Subcutaneous abdominal adipose tissue (tissue), 5 donors: Measurements from ENCODE around the gene HRH3.

Experiments
- H3K27ac ChIP-seq: one replicate; pipeline ENCODE4 v1.7.0; 2013; ENCODE audit warnings: low read depth, mild to moderate bottlenecking, inconsistent platforms, low read length, moderate library complexity
- H3K27me3 ChIP-seq, 5 donors: one replicate each; pipeline ENCODE4 v1.7.0; 2013; ENCODE audit warnings: low read length in 5 of 5, inconsistent platforms in 1 of 5; ENCODE audit not compliant: control insufficient read depth in 5 of 5, insufficient read depth in 4 of 5
- H3K36me3 ChIP-seq, 5 donors: one replicate each; pipeline ENCODE4 v1.7.0; 2013; ENCODE audit warnings: low read length in 5 of 5; ENCODE audit not compliant: control insufficient read depth in 5 of 5, insufficient read depth in 5 of 5
- H3K4me1 ChIP-seq, 5 donors: one replicate each; pipeline ENCODE4 v1.7.0; 2013; ENCODE audit warnings: low read length in 5 of 5, mild to moderate bottlenecking in 3 of 5, moderate library complexity in 1 of 5; ENCODE audit not compliant: control insufficient read depth in 5 of 5, insufficient read depth in 5 of 5
- H3K4me3 ChIP-seq, 5 donors: one replicate each; pipeline ENCODE4 v1.7.0; 2013; ENCODE audit warnings: low read length in 5 of 5, low read depth in 1 of 5
- H3K9ac ChIP-seq, 5 donors: one replicate each; pipeline ENCODE4 v1.7.0; 2013; ENCODE audit warnings: low read length in 5 of 5, mild to moderate bottlenecking in 4 of 5, moderate library complexity in 3 of 5
- H3K9me3 ChIP-seq, 5 donors: one replicate each; pipeline ENCODE4 v1.7.0; 2013; ENCODE audit warnings: low read length in 5 of 5; ENCODE audit not compliant: control insufficient read depth in 5 of 5
- donor health status: healthy.
- donor health status: healthy.
- donor health status: healthy.
- donor health status: healthy.
- donor health status: healthy.

Gene HRH3

GRCh38 chr20:62171245-62171644 lies 48.8 kb downstream of the HRH3 start:
- Histone ChIP-seq H3K4me3 (no peak overlapping the region), H3K4me1 (peaks cover 0 to 10% (median 1%) of the 10 kb centered on the region in 5 donors), H3K9ac (no peak overlapping the region), H3K9me3 (no peaks in the 10 kb centered on the region), H3K27me3 (no peaks in the 10 kb centered on the region), H3K27ac (no peak overlapping the region), H3K36me3 (peaks cover 0 to 50% (median 41%) of the 10 kb centered on the region in 5 donors)

GRCh38 chr20:62170536-62170935 lies 49.5 kb downstream of the HRH3 start:
- Histone ChIP-seq H3K9me3 (no peaks in the 10 kb centered on the region), H3K36me3 (peaks cover 0 to 51% (median 44%) of the 10 kb centered on the region in 5 donors), H3K4me3 (no peak overlapping the region), H3K4me1 (peaks cover 0 to 10% (median 6%) of the 10 kb centered on the region in 5 donors), H3K27ac (no peak overlapping the region), H3K27me3 (no peaks in the 10 kb centered on the region), H3K9ac (no peak overlapping the region)

- Histone ChIP-seq H3K27me3 (no peaks in the 10 kb centered on the region), H3K4me1 (peaks cover 0 to 10% (median 6%) of the 10 kb centered on the region in 5 donors), H3K36me3 (peaks cover 0 to 54% (median 46%) of the 10 kb centered on the region in 5 donors), H3K9me3 (no peaks in the 10 kb centered on the region), H3K9ac (no peak overlapping the region), H3K4me3 (no peak overlapping the region), H3K27ac (no peak overlapping the region)
These were observed 51.1 kb downstream of the HRH3 start for GRCh38 chr20:62168890-62169435.

- Histone ChIP-seq H3K36me3 (peaks cover 0 to 63% (median 54%) of the 10 kb centered on the region in 5 donors), H3K9me3 (no peaks in the 10 kb centered on the region), H3K9ac (no peak overlapping the region), H3K27ac (no peak overlapping the region), H3K4me3 (no peak overlapping the region), H3K4me1 (peaks cover 0 to 10% (median 6%) of the 10 kb centered on the region in 5 donors), H3K27me3 (no peaks in the 10 kb centered on the region)
These were observed 52.0 kb downstream of the HRH3 start for GRCh38 chr20:62168061-62168460.

GRCh38 chr20:62167474-62167873 lies 52.6 kb downstream of the HRH3 start:
- no peaks in the 10 kb centered on the region for H3K9me3 ChIP-seq
- H3K4me3 ChIP-seq: no peak overlapping the region
- H3K36me3 ChIP-seq: peaks cover 0 to 65% (median 58%) of the 10 kb centered on the region in 5 donors
- H3K4me1 ChIP-seq: peaks cover 0 to 10% (median 6%) of the 10 kb centered on the region in 5 donors
- no peak overlapping the region for H3K9ac ChIP-seq
- no peaks in the 10 kb centered on the region for H3K27me3 ChIP-seq
- no peak overlapping the region for H3K27ac ChIP-seq

- Histone ChIP-seq H3K36me3 (peaks cover 0 to 80% (median 69%) of the 10 kb centered on the region in 5 donors), H3K4me1 (peaks cover 0 to 6% (median 4%) of the 10 kb centered on the region in 5 donors), H3K27me3 (no peaks in the 10 kb centered on the region), H3K9me3 (no peaks in the 10 kb centered on the region), H3K4me3 (no peak overlapping the region), H3K27ac (no peak overlapping the region), H3K9ac (no peak overlapping the region)
These were observed 54.2 kb downstream of the HRH3 start for GRCh38 chr20:62165762-62166399.
